ENCODE data around the gene KISS1. TPM values are rescaled to one million over a fixed set of nuclear protein-coding genes. Genes with fewer than 3 reads are reported as not detected.

The KISS1 gene
- total and polyA plus RNA-seq, 3 donors from 2014 or later: 1.8 to 3.7 (median 3.5) TPM

- no peaks in the 10 kb centered on the region for H3K4me1 ChIP-seq
- no peaks in the 10 kb centered on the region for H3K27me3 ChIP-seq
- H3K4me3 ChIP-seq: no peak overlapping the region
- WGBS, 2 donors: 84 to 92% methylated on average over 10 to 11 of the region's 11 CpGs
- H3K9me3 ChIP-seq: no peaks in the 10 kb centered on the region
- no peak for DNase-seq
- TF ChIP-seq POLR2A (IDR thresholded peaks at IDR 0.05): no peak
- no peak for TF ChIP-seq CTCF (IDR thresholded peaks at IDR 0.05)
- intact Hi-C loops (cut with DNase I; ENCODE audit: low total_unique reads): no loop called here
- no peak overlapping the region for H3K27ac ChIP-seq
- no peaks in the 10 kb centered on the region for H3K36me3 ChIP-seq (ENCODE audit: low read depth, missing control alignments)
Measured at GRCh38 chr1:204188959-204189639, 7.2 kb downstream of the KISS1 start.

- intact Hi-C loops (cut with DNase I; ENCODE audit: low total_unique reads): no loop called here
- no peak for DNase-seq
- Histone ChIP-seq H3K4me3 (no peak overlapping the region), H3K27me3 (no peaks in the 10 kb centered on the region), H3K36me3 (ENCODE audit: low read depth, missing control alignments) (no peaks in the 10 kb centered on the region), H3K4me1 (no peaks in the 10 kb centered on the region), H3K9me3 (no peaks in the 10 kb centered on the region), H3K27ac (no peak overlapping the region)
- 69 to 82% methylated on average over 10 of the region's 10 CpGs for WGBS, 2 donors
- no peak for TF ChIP-seq POLR2A (IDR thresholded peaks at IDR 0.05)
- TF ChIP-seq CTCF (IDR thresholded peaks at IDR 0.05): no peak
Measured at GRCh38 chr1:204186597-204186996, 9.7 kb downstream of the KISS1 start.

- H3K27ac ChIP-seq: no peak overlapping the region
- H3K9me3 ChIP-seq: no peaks in the 10 kb centered on the region
- intact Hi-C loops (cut with DNase I; ENCODE audit: low total_unique reads): no loop called here
- no peaks in the 10 kb centered on the region for H3K4me1 ChIP-seq
- no peak overlapping the region for H3K4me3 ChIP-seq
- 70 to 73% methylated on average over 1 of the region's 1 CpG for WGBS, 2 donors
- no peaks in the 10 kb centered on the region for H3K36me3 ChIP-seq (ENCODE audit: low read depth, missing control alignments)
- H3K27me3 ChIP-seq: no peaks in the 10 kb centered on the region
- DNase-seq: no peak
- no peak for TF ChIP-seq POLR2A (IDR thresholded peaks at IDR 0.05)
- no peak for TF ChIP-seq CTCF (IDR thresholded peaks at IDR 0.05)
Measured at GRCh38 chr1:204181116-204181515, 15.2 kb downstream of the KISS1 start.

- Histone ChIP-seq H3K27me3 (no peaks in the 10 kb centered on the region), H3K9me3 (no peaks in the 10 kb centered on the region), H3K4me3 (no peak overlapping the region), H3K4me1 (no peaks in the 10 kb centered on the region), H3K36me3 (ENCODE audit: low read depth, missing control alignments) (no peaks in the 10 kb centered on the region), H3K27ac (no peak overlapping the region)
- TF ChIP-seq CTCF (IDR thresholded peaks at IDR 0.05) (no peak), POLR2A (IDR thresholded peaks at IDR 0.05) (no peak)
- DNase-seq: no peak
- intact Hi-C loops (cut with DNase I; ENCODE audit: low total_unique reads): no loop called here
- WGBS, 2 donors: 55 to 68% methylated on average over 6 of the region's 6 CpGs
Measured at GRCh38 chr1:204180133-204180532, 16.2 kb downstream of the KISS1 start.
